Activated CD4-positive, alpha-beta memory T cell treated with anti-CD3 and anti-CD28 coated beads, Interleukin-2, amount 10 ng/mL, durations not matched to agents 7 days and 5 days (primary cell): ENCODE results near the gene ZNF541. TPM values are rescaled to one million over a fixed set of nuclear protein-coding genes. Genes with fewer than 3 reads are reported as not detected.
"Not testable (repeated sequence)": the region's sequence is repeated elsewhere in the genome, so short reads cannot be mapped to it uniquely, and the experiment has no call there.

Source experiments
- CTCF ChIA-PET: fragments of 350-600 bp; sonication (Branson Sonifier 250); formaldehyde crosslinking; loops from one replicate; lab custom pipeline; 2021; ENCODE audit warnings: antibody characterized with exemption, inconsistent platforms; lab: Charles Lee
- POLR2A ChIA-PET: fragments of 350-600 bp; sonication (Branson Sonifier 250); formaldehyde crosslinking; loops from one replicate; lab custom pipeline; 2021; ENCODE audit warnings: antibody characterized with exemption; lab: Charles Lee
- DNase-seq: peaks from one replicate; pipeline ENCODE4 v3.0.0-alpha.2; 2020
- H3K27ac Mint-ChIP-seq: one replicate; pipeline ENCODE4 v1.8.0; 2021; ENCODE audit warnings: mild to moderate bottlenecking, mixed read lengths
- H3K27me3 Mint-ChIP-seq: one replicate; pipeline ENCODE4 v1.8.0; 2021; ENCODE audit warnings: mixed read lengths
- H3K36me3 Mint-ChIP-seq: one replicate; pipeline ENCODE4 v1.8.0; 2021; ENCODE audit warnings: low read depth, mixed read lengths
- H3K4me1 Mint-ChIP-seq: one replicate; pipeline ENCODE4 v1.8.0; 2021; ENCODE audit warnings: mixed read lengths
- H3K4me3 Mint-ChIP-seq: one replicate; pipeline ENCODE4 v1.8.0; 2021; ENCODE audit warnings: mild to moderate bottlenecking, mixed read lengths
- H3K9me3 Mint-ChIP-seq: one replicate; pipeline ENCODE4 v1.8.0; 2021; ENCODE audit warnings: mixed read lengths
- total RNA-seq, 2 experiments: library from RNA; stranded (reverse); gene quantifications; one replicate each; pipeline ENCODE4 v1.2.3, GENCODE V29; 2021

Gene ZNF541
- total RNA-seq, 2 experiments from 2014 or later, result 0.15 to 0.20 TPM

GRCh38 chr19:47595944-47596343 is 23.0 kb upstream of the ZNF541 start:
- peaks cover 2% of the 10 kb centered on the region for H3K27me3 Mint-ChIP-seq
- ChIA-PET POLR2A (interaction anchor here (1.7 kb wide), 1 partner anchor 13 kb away, joined by 3 read pairs; no protein-coding TSS in a partner anchor), CTCF (no interaction called here)
- H3K4me1 Mint-ChIP-seq, result peaks cover 35% of the 10 kb centered on the region
- H3K9me3 Mint-ChIP-seq, result no peaks in the 10 kb centered on the region
- peak; percentile 32 for DNase-seq
- no peaks in the 10 kb centered on the region for H3K36me3 Mint-ChIP-seq
- peak overlapping the region; percentile 68 for H3K27ac Mint-ChIP-seq
- no peak overlapping the region for H3K4me3 Mint-ChIP-seq

- no peak overlapping the region for H3K27ac Mint-ChIP-seq
- ChIA-PET POLR2A (no interaction called here), CTCF (interaction anchor here (0.6 kb wide), 1 partner anchor 84 kb away, joined by 3 read pairs; no protein-coding TSS in a partner anchor)
- no peaks in the 10 kb centered on the region for H3K9me3 Mint-ChIP-seq
- DNase-seq, result no peak
- H3K36me3 Mint-ChIP-seq, result no peaks in the 10 kb centered on the region
- H3K4me3 Mint-ChIP-seq, result no peak overlapping the region
- H3K27me3 Mint-ChIP-seq, result peaks cover 5% of the 10 kb centered on the region
- H3K4me1 Mint-ChIP-seq, result peaks cover 21% of the 10 kb centered on the region
Observed at GRCh38 chr19:47593860-47594259, 20.9 kb upstream of the ZNF541 start.

GRCh38 chr19:47589824-47590223 is 16.9 kb upstream of the ZNF541 start:
- no peak overlapping the region for H3K4me3 Mint-ChIP-seq
- H3K9me3 Mint-ChIP-seq, result peaks cover 13% of the 10 kb centered on the region
- ChIA-PET CTCF (no interaction called here), POLR2A (interaction anchor here (2.3 kb wide), 1 partner anchor 10 kb away, joined by 5 read pairs; no protein-coding TSS in a partner anchor)
- peaks cover 2% of the 10 kb centered on the region for H3K4me1 Mint-ChIP-seq
- no peak overlapping the region for H3K27ac Mint-ChIP-seq
- H3K36me3 Mint-ChIP-seq, result no peaks in the 10 kb centered on the region
- DNase-seq, result no peak
- peaks cover 5% of the 10 kb centered on the region for H3K27me3 Mint-ChIP-seq

GRCh38 chr19:47587295-47587694 is 14.3 kb upstream of the ZNF541 start:
- Mint-ChIP-seq H3K27me3 (peaks cover 3% of the 10 kb centered on the region), H3K27ac (no peak overlapping the region), H3K4me1 (peaks cover 7% of the 10 kb centered on the region), H3K4me3 (no peak overlapping the region), H3K36me3 (no peaks in the 10 kb centered on the region), H3K9me3 (peaks cover 13% of the 10 kb centered on the region)
- DNase-seq, result no peak
- CTCF ChIA-PET, result no interaction called here
- POLR2A ChIA-PET, result interaction anchor here (0.8 kb wide), 1 partner anchor 11 kb away, joined by 3 read pairs; no protein-coding TSS in a partner anchor

GRCh38 chr19:47583161-47583560 is 10.2 kb upstream of the ZNF541 start:
- DNase-seq, CTCF ChIA-PET, H3K27ac Mint-ChIP-seq, H3K27me3 Mint-ChIP-seq, H3K4me3 Mint-ChIP-seq, H3K36me3 Mint-ChIP-seq: not testable (repeated sequence)
- Mint-ChIP-seq H3K4me1 (peaks cover 24% of the 10 kb centered on the region), H3K9me3 (peaks cover 13% of the 10 kb centered on the region)
- POLR2A ChIA-PET, result interaction anchor here (1.1 to 1.2 kb wide), 2 partner anchors 12 to 17 kb away, joined by 3 to 7 read pairs; no protein-coding TSS in a partner anchor

GRCh38 chr19:47582320-47582909 is 9.5 kb upstream of the ZNF541 start:
- H3K4me3 Mint-ChIP-seq, result peak overlapping the region; percentile 40

GRCh38 chr19:47581605-47582319 is 8.8 kb upstream of the ZNF541 start:
- POLR2A ChIA-PET, result no interaction called here
- Mint-ChIP-seq H3K4me3 (no peak overlapping the region), H3K36me3 (no peaks in the 10 kb centered on the region), H3K9me3 (peaks cover 9% of the 10 kb centered on the region), H3K4me1 (peaks cover 34% of the 10 kb centered on the region), H3K27ac (peak overlapping the region; percentile 58), H3K27me3 (no peaks in the 10 kb centered on the region)
- CTCF ChIA-PET, result no interaction called here
- DNase-seq, result no peak

More at GRCh38 chr19:47582320-47582909, 9.5 kb upstream of the ZNF541 start:
- no peak for DNase-seq
- ChIA-PET POLR2A (no interaction called here), CTCF (no interaction called here)
- no peaks in the 10 kb centered on the region for H3K27me3 Mint-ChIP-seq
- peaks cover 29% of the 10 kb centered on the region for H3K4me1 Mint-ChIP-seq
- peaks cover 10% of the 10 kb centered on the region for H3K9me3 Mint-ChIP-seq
- H3K36me3 Mint-ChIP-seq, result no peaks in the 10 kb centered on the region
- H3K27ac Mint-ChIP-seq, result peak overlapping the region; percentile 72

- Mint-ChIP-seq H3K27me3 (no peaks in the 10 kb centered on the region), H3K9me3 (no peaks in the 10 kb centered on the region), H3K4me1 (peaks cover 35% of the 10 kb centered on the region), H3K4me3 (no peak overlapping the region), H3K27ac (no peak overlapping the region), H3K36me3 (no peaks in the 10 kb centered on the region)
- CTCF ChIA-PET, result no interaction called here
- no peak for DNase-seq
- POLR2A ChIA-PET, result no interaction called here
Observed at GRCh38 chr19:47580397-47580796, 7.4 kb upstream of the ZNF541 start.

- Mint-ChIP-seq H3K36me3 (peaks cover 6% of the 10 kb centered on the region), H3K27ac (no peak overlapping the region), H3K4me1 (peaks cover 19% of the 10 kb centered on the region), H3K9me3 (no peaks in the 10 kb centered on the region), H3K27me3 (peaks cover 15% of the 10 kb centered on the region), H3K4me3 (no peak overlapping the region)
- CTCF ChIA-PET, result no interaction called here
- POLR2A ChIA-PET, result no interaction called here
- no peak for DNase-seq
Observed at GRCh38 chr19:47572635-47573034, 313 bp downstream of the ZNF541 start.

- peaks cover 15% of the 10 kb centered on the region for H3K27me3 Mint-ChIP-seq
- no peaks in the 10 kb centered on the region for H3K9me3 Mint-ChIP-seq
- POLR2A ChIA-PET, result no interaction called here
- no peak overlapping the region for H3K4me3 Mint-ChIP-seq
- H3K4me1 Mint-ChIP-seq, result peaks cover 11% of the 10 kb centered on the region
- no peak overlapping the region for H3K27ac Mint-ChIP-seq
- CTCF ChIA-PET, result no interaction called here
- peaks cover 6% of the 10 kb centered on the region for H3K36me3 Mint-ChIP-seq
- DNase-seq, result no peak
Observed at GRCh38 chr19:47569331-47569730, 3.6 kb downstream of the ZNF541 start.

- peaks cover 5% of the 10 kb centered on the region for H3K4me1 Mint-ChIP-seq
- H3K4me3 Mint-ChIP-seq, result no peak overlapping the region
- POLR2A ChIA-PET, result no interaction called here
- peaks cover 3% of the 10 kb centered on the region for H3K27me3 Mint-ChIP-seq
- no peak overlapping the region for H3K27ac Mint-ChIP-seq
- no peak for DNase-seq
- no peaks in the 10 kb centered on the region for H3K9me3 Mint-ChIP-seq
- CTCF ChIA-PET, result no interaction called here
- no peaks in the 10 kb centered on the region for H3K36me3 Mint-ChIP-seq
Observed at GRCh38 chr19:47564081-47564480, 8.9 kb downstream of the ZNF541 start.

- Mint-ChIP-seq H3K27ac (no peak overlapping the region), H3K27me3 (peaks cover 3% of the 10 kb centered on the region), H3K4me3 (no peak overlapping the region), H3K9me3 (no peaks in the 10 kb centered on the region), H3K36me3 (no peaks in the 10 kb centered on the region), H3K4me1 (peaks cover 5% of the 10 kb centered on the region)
- ChIA-PET CTCF (interaction anchor here (1.5 to 2.1 kb wide), 2 partner anchors 125 to 151 kb away, joined by 3 to 5 read pairs; partner anchors contain the start of gene EHD2), POLR2A (interaction anchor here (1.3 kb wide), 1 partner anchor 39 kb away, joined by 4 read pairs; no protein-coding TSS in a partner anchor)
- DNase-seq, result no peak
Observed at GRCh38 chr19:47561440-47562057, 11.4 kb downstream of the ZNF541 start.

GRCh38 chr19:47560999-47561398 is 11.9 kb downstream of the ZNF541 start:
- Mint-ChIP-seq H3K36me3 (no peaks in the 10 kb centered on the region), H3K4me3 (no peak overlapping the region), H3K27me3 (peaks cover 3% of the 10 kb centered on the region), H3K27ac (no peak overlapping the region), H3K4me1 (peaks cover 5% of the 10 kb centered on the region), H3K9me3 (no peaks in the 10 kb centered on the region)
- ChIA-PET POLR2A (interaction anchor here (1.3 kb wide), 1 partner anchor 40 kb away, joined by 4 read pairs; no protein-coding TSS in a partner anchor), CTCF (interaction anchor here (0.6 to 2.1 kb wide), 3 partner anchors 124 to 307 kb away, joined by 3 to 5 read pairs (median 3); partner anchors contain the start of gene EHD2)
- no peak for DNase-seq
